Peyer's patch (tissue), 4 donors: ENCODE results near the gene GMEB2.

Experiments used
- POLR2A ChIP-seq, 2 donors: fragments of 450-650 bp; IDR thresholded peaks; one replicate each; pipeline ENCODE4 v1.5.1; 2017; ENCODE audit warnings: antibody characterized with exemption in 2 of 2, mild to moderate bottlenecking in 2 of 2, moderate library complexity in 2 of 2
- TF ChIP-seq, protein P1 (sequence below), 6 experiments: fragments of 450-650 bp in 4 of 6; fragments of 200-600 bp in 2 of 6; sonication (generic) in 1 of 6; IDR thresholded peaks; one replicate each; pipeline ENCODE4 v1.5.1; 2017 to 2019; ENCODE audit warnings: antibody characterized with exemption in 6 of 6, mild to moderate bottlenecking in 3 of 6, moderate library complexity in 1 of 6

DNA sequence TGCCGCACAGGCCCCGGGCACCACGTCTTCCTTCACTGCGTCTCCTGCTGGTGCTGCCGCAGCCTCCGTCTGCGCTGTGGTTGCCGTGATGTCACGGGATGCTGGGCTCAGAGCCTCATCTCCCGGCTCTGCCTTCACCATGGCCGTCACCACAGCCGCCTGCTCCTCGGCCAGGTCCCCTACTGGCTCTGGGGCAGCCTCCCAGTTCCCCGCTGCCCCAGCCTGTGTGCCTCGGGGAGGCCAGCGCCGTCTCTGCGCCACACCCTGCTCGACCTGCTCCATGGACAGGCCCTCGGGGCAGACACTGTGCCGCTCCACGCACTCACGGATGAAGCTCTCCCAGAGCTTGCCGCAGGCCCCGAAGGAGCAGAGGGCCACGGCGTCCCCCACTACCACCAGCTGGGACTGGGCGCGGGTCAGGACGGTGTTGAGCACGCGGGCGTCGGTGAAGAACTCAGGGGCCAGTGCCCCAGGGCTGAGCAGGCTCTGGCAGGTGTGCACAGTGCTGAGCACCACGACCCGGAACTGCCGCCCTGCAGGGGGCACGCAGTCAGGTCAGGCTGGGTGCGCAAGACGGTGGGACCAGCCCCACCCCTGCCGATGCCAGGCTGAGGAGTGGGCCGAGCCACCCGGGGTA, 61.1 kb downstream of the GMEB2 start:
- TF ChIP-seq, protein P1, sequence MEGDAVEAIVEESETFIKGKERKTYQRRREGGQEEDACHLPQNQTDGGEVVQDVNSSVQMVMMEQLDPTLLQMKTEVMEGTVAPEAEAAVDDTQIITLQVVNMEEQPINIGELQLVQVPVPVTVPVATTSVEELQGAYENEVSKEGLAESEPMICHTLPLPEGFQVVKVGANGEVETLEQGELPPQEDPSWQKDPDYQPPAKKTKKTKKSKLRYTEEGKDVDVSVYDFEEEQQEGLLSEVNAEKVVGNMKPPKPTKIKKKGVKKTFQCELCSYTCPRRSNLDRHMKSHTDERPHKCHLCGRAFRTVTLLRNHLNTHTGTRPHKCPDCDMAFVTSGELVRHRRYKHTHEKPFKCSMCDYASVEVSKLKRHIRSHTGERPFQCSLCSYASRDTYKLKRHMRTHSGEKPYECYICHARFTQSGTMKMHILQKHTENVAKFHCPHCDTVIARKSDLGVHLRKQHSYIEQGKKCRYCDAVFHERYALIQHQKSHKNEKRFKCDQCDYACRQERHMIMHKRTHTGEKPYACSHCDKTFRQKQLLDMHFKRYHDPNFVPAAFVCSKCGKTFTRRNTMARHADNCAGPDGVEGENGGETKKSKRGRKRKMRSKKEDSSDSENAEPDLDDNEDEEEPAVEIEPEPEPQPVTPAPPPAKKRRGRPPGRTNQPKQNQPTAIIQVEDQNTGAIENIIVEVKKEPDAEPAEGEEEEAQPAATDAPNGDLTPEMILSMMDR (IDR thresholded peaks at IDR 0.05) = no peak
- TF ChIP-seq POLR2A (IDR thresholded peaks at IDR 0.05) = no peak
